Natural killer cell (primary cell): ENCODE results near the gene RPS6KA1. TPM values are rescaled to one million over a fixed set of nuclear protein-coding genes. Genes with fewer than 3 reads are reported as not detected.
A peak's percentile ranks its signal among the peaks of the same experiment; 100 is the strongest.
"Not testable (repeated sequence)": the region's sequence is repeated elsewhere in the genome, so short reads cannot be mapped to it uniquely, and the experiment has no call there.

Source experiments
- ATAC-seq, 3 donors: fragments of 150-1000 bp in 2 of 3; fragments of 200-7000 bp in 1 of 3; cut with Tn5 transposase; 1 replicate in 1 of 3; 2 replicates in 2 of 3; pipeline ENCODE4 v1.10.0; 2021; ENCODE audit warnings: mild to moderate bottlenecking in 2 of 3, moderate library complexity in 2 of 3
- DNase-seq, 2 donors: peaks; one replicate each; pipeline versions ENCODE4 v3.0.0 to v3.0.0-alpha.2; 2013 to 2021; ENCODE audit warnings: mixed read lengths in 1 of 2
- H3K27ac ChIP-seq: one replicate; pipeline ENCODE4 v1.5.1; 2013; ENCODE audit warnings: mild to moderate bottlenecking, low read length
- H3K27me3 ChIP-seq: one replicate; pipeline ENCODE4 v1.6.1; 2013; ENCODE audit warnings: low read length; ENCODE audit not compliant: control insufficient read depth, insufficient read depth
- H3K36me3 ChIP-seq: one replicate; pipeline ENCODE4 v1.6.1; 2013; ENCODE audit warnings: low read length; ENCODE audit not compliant: control insufficient read depth, insufficient read depth
- H3K4me1 ChIP-seq: one replicate; pipeline ENCODE4 v1.6.1; 2013; ENCODE audit warnings: low read length; ENCODE audit not compliant: control insufficient read depth, insufficient read depth
- H3K4me3 ChIP-seq: one replicate; pipeline ENCODE4 v1.5.1; 2013; ENCODE audit warnings: low read length
- H3K9me3 ChIP-seq: one replicate; pipeline ENCODE4 v1.6.1; 2013; ENCODE audit warnings: low read length; ENCODE audit not compliant: control insufficient read depth, insufficient read depth
- H3K27ac Mint-ChIP-seq, 2 donors: one replicate each; pipeline ENCODE4 v1.8.0; 2022; ENCODE audit warnings: mild to moderate bottlenecking in 2 of 2, mixed read lengths in 2 of 2, moderate library complexity in 1 of 2
- H3K27me3 Mint-ChIP-seq, 2 donors: one replicate each; pipeline ENCODE4 v1.8.0; 2022; ENCODE audit warnings: low read depth in 2 of 2, mixed read lengths in 2 of 2
- H3K36me3 Mint-ChIP-seq: one replicate; pipeline ENCODE4 v1.8.0; 2022; ENCODE audit warnings: mixed read lengths
- H3K4me1 Mint-ChIP-seq, 2 donors: one replicate each; pipeline ENCODE4 v1.8.0; 2022; ENCODE audit warnings: mixed read lengths in 2 of 2
- H3K4me3 Mint-ChIP-seq: one replicate; pipeline ENCODE4 v1.8.0; 2022; ENCODE audit warnings: mild to moderate bottlenecking, moderate library complexity, mixed read lengths
- H3K9me3 Mint-ChIP-seq, 2 donors: one replicate each; pipeline ENCODE4 v1.8.0; 2022; ENCODE audit warnings: mixed read lengths in 2 of 2
- WGBS: methylation state at CpG from one replicate; pipeline ENCODE4 v1.1.7; 2013; ENCODE audit warnings: missing lambda C conversion rate; ENCODE audit not compliant: insufficient coverage; 5-methylcytosine and 5-hydroxymethylcytosine counted together
- intact Hi-C: fragments of 100-400 bp; cut with micrococcal nuclease; formaldehyde crosslinking; loops from one replicate; pipeline ENCODE4 v1.14.2; 2022
- total RNA-seq, 4 donors: library from RNA; stranded (reverse); fragments of 120-200 nt in 1 of 4; gene quantifications; one replicate each; pipeline versions ENCODE4 v1.2.3 to v1.2.4, GENCODE V29; 2013 to 2022
- TF ChIP-seq, protein P1 (sequence below): fragments of 200-600 bp; IDR thresholded peaks from one replicate; pipeline ENCODE4 v1.8.0; 2022; ENCODE audit warnings: antibody characterized with exemption

RPS6KA1 gene
- total RNA-seq, 3 donors from 2014 or later (not counting 1 experiment from before 2014, with no cell fraction given), result 191 to 226 (median 215) TPM

- TF ChIP-seq, protein P1, sequence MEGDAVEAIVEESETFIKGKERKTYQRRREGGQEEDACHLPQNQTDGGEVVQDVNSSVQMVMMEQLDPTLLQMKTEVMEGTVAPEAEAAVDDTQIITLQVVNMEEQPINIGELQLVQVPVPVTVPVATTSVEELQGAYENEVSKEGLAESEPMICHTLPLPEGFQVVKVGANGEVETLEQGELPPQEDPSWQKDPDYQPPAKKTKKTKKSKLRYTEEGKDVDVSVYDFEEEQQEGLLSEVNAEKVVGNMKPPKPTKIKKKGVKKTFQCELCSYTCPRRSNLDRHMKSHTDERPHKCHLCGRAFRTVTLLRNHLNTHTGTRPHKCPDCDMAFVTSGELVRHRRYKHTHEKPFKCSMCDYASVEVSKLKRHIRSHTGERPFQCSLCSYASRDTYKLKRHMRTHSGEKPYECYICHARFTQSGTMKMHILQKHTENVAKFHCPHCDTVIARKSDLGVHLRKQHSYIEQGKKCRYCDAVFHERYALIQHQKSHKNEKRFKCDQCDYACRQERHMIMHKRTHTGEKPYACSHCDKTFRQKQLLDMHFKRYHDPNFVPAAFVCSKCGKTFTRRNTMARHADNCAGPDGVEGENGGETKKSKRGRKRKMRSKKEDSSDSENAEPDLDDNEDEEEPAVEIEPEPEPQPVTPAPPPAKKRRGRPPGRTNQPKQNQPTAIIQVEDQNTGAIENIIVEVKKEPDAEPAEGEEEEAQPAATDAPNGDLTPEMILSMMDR, result no peak
- Mint-ChIP-seq H3K27me3 (no peaks in the 10 kb centered on the region), H3K4me1 (peaks cover 0 to 16% of the 10 kb centered on the region in 2 donors), H3K36me3 (no peaks in the 10 kb centered on the region), H3K9me3 (no peaks in the 10 kb centered on the region), H3K27ac (no peak overlapping the region), H3K4me3 (peak overlapping the region; percentile 2)
- Histone ChIP-seq H3K27me3 (no peaks in the 10 kb centered on the region), H3K4me3 (no peak overlapping the region), H3K36me3 (no peaks in the 10 kb centered on the region), H3K9me3 (no peaks in the 10 kb centered on the region), H3K4me1 (peaks cover 15% of the 10 kb centered on the region), H3K27ac (no peak overlapping the region)
- DNase-seq, result no peak
- ATAC-seq, result no peak
- intact Hi-C loops, result no loop called here
- WGBS, result 83% methylated on average over 7 of the region's 7 CpGs
These were observed 30.7 kb upstream of the RPS6KA1 start for GRCh38 chr1:26498894-26499293.

GRCh38 chr1:26500488-26501175 lies 28.9 kb upstream of the RPS6KA1 start:
- peak overlapping the region; percentile 91 for H3K27ac ChIP-seq
- H3K36me3 ChIP-seq, result no peaks in the 10 kb centered on the region
- ATAC-seq (peak; percentile 76 to 89 (median 79)), DNase-seq (peak; percentile 85 to 89)
- H3K4me3 ChIP-seq, result peak overlapping the region; percentile 82
- Mint-ChIP-seq H3K27me3 (no peaks in the 10 kb centered on the region), H3K4me1 (peaks cover 0 to 16% of the 10 kb centered on the region in 2 donors), H3K27ac (peak overlapping the region; percentile 76 to 77), H3K9me3 (no peaks in the 10 kb centered on the region), H3K4me3 (peak overlapping the region; percentile 85), H3K36me3 (no peaks in the 10 kb centered on the region)
- WGBS, result under 1% methylated on average over 74 of the region's 74 CpGs
- H3K4me1 ChIP-seq, result peaks cover 15% of the 10 kb centered on the region
- intact Hi-C loops, result loop anchor here (1.0 to 2.0 kb wide), 2 partner anchors 42 to 289 kb away; no protein-coding TSS in a partner anchor
- H3K9me3 ChIP-seq, result no peaks in the 10 kb centered on the region
- TF ChIP-seq, protein P1, result peak; percentile 50
- no peaks in the 10 kb centered on the region for H3K27me3 ChIP-seq

- intact Hi-C loops, result not testable (repeated sequence)
These were observed 18.9 kb upstream of the RPS6KA1 start for GRCh38 chr1:26510711-26511110.

GRCh38 chr1:26515836-26516235 lies 13.7 kb upstream of the RPS6KA1 start:
- H3K27me3 Mint-ChIP-seq, H3K27me3 ChIP-seq, H3K9me3 ChIP-seq, H3K4me3 Mint-ChIP-seq, H3K9me3 Mint-ChIP-seq, H3K4me1 Mint-ChIP-seq, H3K4me3 ChIP-seq, DNase-seq, H3K27ac ChIP-seq, H3K36me3 Mint-ChIP-seq, H3K4me1 ChIP-seq, intact Hi-C loops, H3K27ac Mint-ChIP-seq, H3K36me3 ChIP-seq, ATAC-seq: not testable (repeated sequence)
- 93% methylated on average over 4 of the region's 4 CpGs for WGBS

More at GRCh38 chr1:26510711-26511110, 18.9 kb upstream of the RPS6KA1 start:
- not testable (repeated sequence) for H3K4me3 Mint-ChIP-seq, H3K4me1 ChIP-seq, H3K27ac Mint-ChIP-seq, H3K9me3 Mint-ChIP-seq, H3K27ac ChIP-seq, H3K27me3 Mint-ChIP-seq, ATAC-seq, H3K4me3 ChIP-seq, H3K36me3 ChIP-seq, H3K9me3 ChIP-seq, H3K4me1 Mint-ChIP-seq, H3K36me3 Mint-ChIP-seq, DNase-seq, H3K27me3 ChIP-seq
- WGBS, result 85% methylated on average over 1 of the region's 2 CpGs
